Hepatocyte (in vitro differentiated cells): Measurements from ENCODE around the gene CCBE1. TPM values are rescaled to one million over a fixed set of nuclear protein-coding genes. Genes with fewer than 3 reads are reported as not detected.

Experiments used
- DNase-seq: peaks from one replicate; pipeline ENCODE4 v3.0.0-alpha.2; 2016; ENCODE audit warnings: low spot score
- H2AFZ ChIP-seq: fragments of 200-600 bp; sonication (generic); 2 replicates; pipeline ENCODE4 v1.6.0; 2016; ENCODE audit warnings: antibody characterized with exemption, mild to moderate bottlenecking
- H3K27ac ChIP-seq: fragments of 200-600 bp; sonication (generic); 2 replicates; pipeline ENCODE4 v1.5.1; 2016; ENCODE audit warnings: mild to moderate bottlenecking
- H3K27me3 ChIP-seq: fragments of 200-600 bp; sonication (generic); 2 replicates; pipeline ENCODE4 v1.6.1; 2016
- H3K36me3 ChIP-seq: fragments of 200-600 bp; sonication (generic); replicated peaks from 2 replicates; pipeline ENCODE4 v1.5.1; 2016; ENCODE audit warnings: low read depth; ENCODE audit not compliant: insufficient read depth
- H3K4me1 ChIP-seq: fragments of 200-600 bp; sonication (generic); 2 replicates; pipeline ENCODE4 v1.5.1; 2016; ENCODE audit warnings: mild to moderate bottlenecking, moderate library complexity; ENCODE audit not compliant: insufficient read depth
- H3K4me2 ChIP-seq: fragments of 200-600 bp; sonication (generic); 2 replicates; pipeline ENCODE4 v1.6.0; 2016
- H3K4me3 ChIP-seq: fragments of 200-600 bp; sonication (generic); 2 replicates; pipeline ENCODE4 v1.5.1; 2016; ENCODE audit warnings: mild to moderate bottlenecking
- H3K79me2 ChIP-seq: fragments of 200-600 bp; sonication (generic); 2 replicates; pipeline ENCODE4 v1.6.0; 2017; ENCODE audit warnings: mild to moderate bottlenecking
- H3K9me2 ChIP-seq: fragments of 200-600 bp; sonication (generic); replicated peaks from 2 replicates; pipeline ENCODE4 v1.6.0; 2017; ENCODE audit warnings: mild to moderate bottlenecking; ENCODE audit not compliant: insufficient read depth
- H3K9me3 ChIP-seq: fragments of 200-600 bp; sonication (generic); 2 replicates; pipeline ENCODE4 v1.5.1; 2016; ENCODE audit warnings: low read depth, mild to moderate bottlenecking
- H4K20me1 ChIP-seq: fragments of 200-600 bp; sonication (generic); 2 replicates; pipeline ENCODE4 v1.6.0; 2016; ENCODE audit warnings: mild to moderate bottlenecking; ENCODE audit not compliant: insufficient read depth, poor library complexity, severe bottlenecking
- EZH2 ChIP-seq: fragments of 200-600 bp; sonication (generic); IDR thresholded peaks from 2 replicates; pipeline ENCODE4 v1.6.1; 2016; ENCODE audit warnings: antibody characterized with exemption, mild to moderate bottlenecking, borderline replicate concordance
- EZH2phosphoT487 ChIP-seq: fragments of 200-600 bp; sonication (generic); IDR thresholded peaks from one replicate; pipeline ENCODE4 v1.6.1; 2018; ENCODE audit warnings: antibody characterized with exemption, mild to moderate bottlenecking, low read depth, moderate library complexity; ENCODE audit not compliant: unreplicated experiment, severe bottlenecking
- WGBS: methylation state at CpG from one replicate; pipeline ENCODE4 v1.1.6; 2016; ENCODE audit warnings: low lambda C conversion rate; ENCODE audit errors: missing lambda C conversion rate; 5-methylcytosine and 5-hydroxymethylcytosine counted together
- polyA plus RNA-seq: library from polyadenylated mRNA; unstranded; fragments of >200 nt; fragmentation: Nextera tagmentation; extraction: Ambion mirVana; gene quantifications from 2 replicates; pipeline ENCODE4 v1.2.1, GENCODE V29; 2016
- total RNA-seq: library from RNA; depleted of rRNA; stranded (reverse); fragments of >200 nt; gene quantifications from 2 replicates; pipeline ENCODE4 v1.2.3, GENCODE V29; 2014
- TF ChIP-seq, protein P1 (sequence below): fragments of 200-600 bp; sonication (generic); IDR thresholded peaks from 2 replicates; pipeline ENCODE4 v1.5.1; 2016; ENCODE audit warnings: antibody characterized with exemption, mild to moderate bottlenecking; ENCODE audit not compliant: poor library complexity

CCBE1 gene
- total and polyA plus RNA-seq, 2 experiments from 2014 or later: 3.1 to 9.2 TPM

DNA sequence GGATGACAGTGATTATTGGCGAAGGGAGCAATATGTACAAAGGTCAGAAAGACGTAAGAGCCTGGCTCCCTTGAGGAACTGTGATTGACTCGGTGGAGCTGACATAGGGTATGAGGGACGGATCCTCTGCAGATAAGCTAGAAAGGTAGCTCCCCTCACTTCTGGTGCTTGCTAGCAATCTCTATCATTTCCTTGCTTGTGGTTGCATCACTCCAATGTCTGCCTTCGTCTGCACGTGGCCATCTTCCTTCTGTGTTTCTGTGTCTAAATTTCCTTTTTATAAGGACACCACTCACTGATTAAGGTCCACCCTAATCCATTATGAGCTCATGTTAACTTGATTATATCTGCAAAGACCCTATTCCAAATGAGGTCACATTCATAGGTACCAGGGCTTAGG lies 315.3 kb downstream of the CCBE1 start:
- no peak overlapping the region for H3K4me3 ChIP-seq
- no peaks in the 10 kb centered on the region for H3K79me2 ChIP-seq
- H3K4me2 ChIP-seq: no peak overlapping the region
- WGBS: 91% methylated on average over 6 of the region's 6 CpGs
- no peak for DNase-seq
- no peak for TF ChIP-seq EZH2phosphoT487
- TF ChIP-seq EZH2: no peak
- TF ChIP-seq, protein P1, sequence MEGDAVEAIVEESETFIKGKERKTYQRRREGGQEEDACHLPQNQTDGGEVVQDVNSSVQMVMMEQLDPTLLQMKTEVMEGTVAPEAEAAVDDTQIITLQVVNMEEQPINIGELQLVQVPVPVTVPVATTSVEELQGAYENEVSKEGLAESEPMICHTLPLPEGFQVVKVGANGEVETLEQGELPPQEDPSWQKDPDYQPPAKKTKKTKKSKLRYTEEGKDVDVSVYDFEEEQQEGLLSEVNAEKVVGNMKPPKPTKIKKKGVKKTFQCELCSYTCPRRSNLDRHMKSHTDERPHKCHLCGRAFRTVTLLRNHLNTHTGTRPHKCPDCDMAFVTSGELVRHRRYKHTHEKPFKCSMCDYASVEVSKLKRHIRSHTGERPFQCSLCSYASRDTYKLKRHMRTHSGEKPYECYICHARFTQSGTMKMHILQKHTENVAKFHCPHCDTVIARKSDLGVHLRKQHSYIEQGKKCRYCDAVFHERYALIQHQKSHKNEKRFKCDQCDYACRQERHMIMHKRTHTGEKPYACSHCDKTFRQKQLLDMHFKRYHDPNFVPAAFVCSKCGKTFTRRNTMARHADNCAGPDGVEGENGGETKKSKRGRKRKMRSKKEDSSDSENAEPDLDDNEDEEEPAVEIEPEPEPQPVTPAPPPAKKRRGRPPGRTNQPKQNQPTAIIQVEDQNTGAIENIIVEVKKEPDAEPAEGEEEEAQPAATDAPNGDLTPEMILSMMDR: no peak
- peaks cover 9% of the 10 kb centered on the region for H3K27me3 ChIP-seq
- H2AFZ ChIP-seq: no peak overlapping the region
- no peaks in the 10 kb centered on the region for H4K20me1 ChIP-seq
- H3K4me1 ChIP-seq: no peaks in the 10 kb centered on the region
- H3K36me3 ChIP-seq: no peaks in the 10 kb centered on the region
- H3K27ac ChIP-seq: no peak overlapping the region
- H3K9me2 ChIP-seq: no peaks in the 10 kb centered on the region
- H3K9me3 ChIP-seq: no peaks in the 10 kb centered on the region

Other genes with a start within 250 kb of the CCBE1 start
- gene PMAIP1, start 202.6 kb upstream of the CCBE1 start, total RNA-seq: 7.7 and 8.5 TPM in 2 replicates
- 9.0 and 10.2 TPM in 2 replicates for gene PMAIP1, start 202.6 kb upstream of the CCBE1 start, polyA plus RNA-seq